HEK293T (cell line): ENCODE measurements around the gene CAMK2B.

Experiments used
- BHLHE40 ChIP-seq: fragments of 450-650 bp; IDR thresholded peaks from 2 replicates; pipeline ENCODE4 v1.6.1; 2016; ENCODE audit warnings: mild to moderate bottlenecking, moderate library complexity, borderline replicate concordance
- ELF4 ChIP-seq: fragments of 450-650 bp; IDR thresholded peaks from 2 replicates; pipeline ENCODE4 v1.6.1; 2017; ENCODE audit warnings: antibody characterized with exemption
- FOXA1 ChIP-seq: fragments of 450-650 bp; IDR thresholded peaks from 2 replicates; pipeline ENCODE4 v1.6.1; 2016; ENCODE audit warnings: mild to moderate bottlenecking
- FOXK2 ChIP-seq: fragments of 450-650 bp; IDR thresholded peaks from 2 replicates; pipeline ENCODE4 v1.6.1; 2016; ENCODE audit warnings: mild to moderate bottlenecking
- FOXM1 ChIP-seq: fragments of 450-650 bp; IDR thresholded peaks from 2 replicates; pipeline ENCODE4 v1.6.1; 2017; ENCODE audit warnings: mild to moderate bottlenecking, borderline replicate concordance
- HDGF ChIP-seq: fragments of 450-650 bp; IDR thresholded peaks from 2 replicates; pipeline ENCODE4 v1.6.1; 2017; ENCODE audit warnings: antibody characterized with exemption, borderline replicate concordance
- L3MBTL2 ChIP-seq: fragments of 450-650 bp; conservative IDR thresholded peaks from 2 replicates; pipeline ENCODE4 v1.6.1; 2016; ENCODE audit warnings: mild to moderate bottlenecking
- NFRKB ChIP-seq: fragments of 450-650 bp; IDR thresholded peaks from 2 replicates; pipeline ENCODE4 v1.6.1; 2016; ENCODE audit warnings: mild to moderate bottlenecking, moderate library complexity
- SP1 ChIP-seq: fragments of 450-650 bp; IDR thresholded peaks from 2 replicates; pipeline ENCODE4 v1.6.1; 2017
- SUZ12 ChIP-seq: fragments of 450-650 bp; IDR thresholded peaks from 2 replicates; pipeline ENCODE4 v1.6.1; 2016; ENCODE audit warnings: mild to moderate bottlenecking
- ZNF384 ChIP-seq: fragments of 450-650 bp; IDR thresholded peaks from 2 replicates; pipeline ENCODE4 v1.6.1; 2016
- TF ChIP-seq, protein P1 (sequence below): fragments of 450-650 bp; IDR thresholded peaks from 2 replicates; pipeline ENCODE4 v1.6.1; 2016

DNA sequence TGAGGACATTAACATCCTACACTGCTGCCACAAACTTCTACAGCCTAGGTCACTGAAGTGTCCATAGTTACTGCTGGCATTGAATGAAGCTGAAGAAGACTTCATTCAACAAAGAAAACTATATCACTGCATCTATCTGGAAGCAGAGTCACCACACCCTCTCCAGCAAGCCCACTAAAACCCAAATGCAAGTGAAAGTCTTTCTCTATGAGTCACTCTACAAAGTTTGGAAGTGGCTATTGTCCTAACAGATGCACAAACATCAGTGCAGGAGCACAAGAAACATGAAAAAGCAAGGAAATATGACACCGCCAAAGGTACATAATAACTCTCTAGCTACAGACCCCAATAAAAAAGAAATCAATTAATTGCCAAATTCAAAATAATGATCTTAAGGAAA is 43.5 kb upstream of the CAMK2B start:
- TF ChIP-seq NFRKB = no peak
- TF ChIP-seq ZNF384 = no peak
- no peak for TF ChIP-seq FOXK2
- TF ChIP-seq FOXA1 = no peak
- TF ChIP-seq SUZ12 = no peak
- no peak for TF ChIP-seq L3MBTL2
- no peak for TF ChIP-seq SP1
- no peak for TF ChIP-seq BHLHE40
- no peak for TF ChIP-seq FOXM1
- no peak for TF ChIP-seq ELF4
- TF ChIP-seq HDGF = no peak
- TF ChIP-seq, protein P1, sequence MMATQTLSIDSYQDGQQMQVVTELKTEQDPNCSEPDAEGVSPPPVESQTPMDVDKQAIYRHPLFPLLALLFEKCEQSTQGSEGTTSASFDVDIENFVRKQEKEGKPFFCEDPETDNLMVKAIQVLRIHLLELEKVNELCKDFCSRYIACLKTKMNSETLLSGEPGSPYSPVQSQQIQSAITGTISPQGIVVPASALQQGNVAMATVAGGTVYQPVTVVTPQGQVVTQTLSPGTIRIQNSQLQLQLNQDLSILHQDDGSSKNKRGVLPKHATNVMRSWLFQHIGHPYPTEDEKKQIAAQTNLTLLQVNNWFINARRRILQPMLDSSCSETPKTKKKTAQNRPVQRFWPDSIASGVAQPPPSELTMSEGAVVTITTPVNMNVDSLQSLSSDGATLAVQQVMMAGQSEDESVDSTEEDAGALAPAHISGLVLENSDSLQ = no peak
